GM21447 (cell line): ENCODE data around the gene CNTN5.

Source experiments
- ATAC-seq: cut with Tn5 transposase; IDR thresholded peaks from one replicate; pipeline ENCODE4 v1.9.1; 2021; ENCODE audit not compliant: unreplicated experiment

The CNTN5 gene

GRCh38 chr11:100397401-100397800 lies 1376.7 kb downstream of the CNTN5 start:
- no peak for ATAC-seq

GRCh38 chr11:100403816-100404215 lies 1383.1 kb downstream of the CNTN5 start:
- no peak for ATAC-seq

GRCh38 chr11:100404907-100405306 lies 1384.2 kb downstream of the CNTN5 start:
- ATAC-seq: no peak
